Transverse colon (tissue), 4 donors: ENCODE results near the gene CREB5. TPM values are rescaled to one million over a fixed set of nuclear protein-coding genes. Genes with fewer than 3 reads are reported as not detected.
"Not testable (repeated sequence)": the region's sequence is repeated elsewhere in the genome, so short reads cannot be mapped to it uniquely, and the experiment has no call there.

Experiments
- DNase-seq: peaks from one replicate; pipeline ENCODE4 v3.0.0-alpha.2; 2019
- H3K27ac ChIP-seq, 4 donors: fragments of 200-600 bp; sonication (generic); 2 replicates each; pipeline ENCODE4 v1.5.1; 2016 to 2018; ENCODE audit warnings: inconsistent platforms in 4 of 4
- H3K27me3 ChIP-seq: fragments of 200-600 bp; sonication (generic); 2 replicates; pipeline ENCODE4 v1.5.1; 2017; ENCODE audit warnings: inconsistent platforms
- H3K36me3 ChIP-seq, 4 donors: fragments of 200-600 bp; sonication (generic); 2 replicates each; pipeline ENCODE4 v1.5.1; 2017 to 2019; ENCODE audit warnings: inconsistent platforms in 4 of 4
- H3K4me1 ChIP-seq, 4 donors: fragments of 200-600 bp; sonication (generic); 2 replicates each; pipeline ENCODE4 v1.5.1; 2017 to 2020; ENCODE audit warnings: inconsistent platforms in 4 of 4
- H3K4me3 ChIP-seq, 4 donors: fragments of 200-600 bp; sonication (generic); 1 replicate in 1 of 4; 2 replicates in 3 of 4; pipeline versions ENCODE4 v1.5.1 to v1.6.1; 2017 to 2019; ENCODE audit warnings: inconsistent platforms in 4 of 4
- H3K9me3 ChIP-seq, 2 donors: fragments of 200-600 bp; sonication (generic); 2 replicates each; pipeline ENCODE4 v1.5.1; 2017 to 2019; ENCODE audit warnings: inconsistent platforms in 2 of 2
- EP300 ChIP-seq: sonication (generic); formaldehyde crosslinking; IDR thresholded peaks from one replicate; pipeline ENCODE4 v1.6.1; 2017; ENCODE audit warnings: antibody characterized with exemption, low read depth
- POLR2A ChIP-seq: fragments of 450-650 bp; IDR thresholded peaks from one replicate; pipeline ENCODE4 v1.6.1; 2016; ENCODE audit warnings: antibody characterized with exemption, mild to moderate bottlenecking, moderate library complexity
- POLR2AphosphoS5 ChIP-seq, 3 donors: sonication (generic); formaldehyde crosslinking; IDR thresholded peaks; one replicate each; pipeline ENCODE4 v1.6.1; 2016; ENCODE audit warnings: antibody characterized with exemption in 3 of 3
- WGBS, 2 donors: methylation state at CpG; one replicate each; pipeline ENCODE4 v1.1.5; 2018; ENCODE audit warnings: low coverage in 1 of 2; 5-methylcytosine and 5-hydroxymethylcytosine counted together
- in situ Hi-C, 4 donors: fragments of 200-750 bp; cut with MboI; loops; one replicate each; pipeline versions ENCODE4 v1.15.0 to v1.15.1; 2017; ENCODE audit warnings: low sequenced_read_pairs in 3 of 4, low pct_ligation_motif_present in 1 of 4, low pct_unique_long_range_greater_than_20kb in 1 of 4
- intact Hi-C: fragments of 100-400 bp; cut with DNase I; formaldehyde crosslinking; loops from one replicate; pipeline ENCODE4 v1.15.1; 2023; ENCODE audit warnings: low total_unique reads
- total RNA-seq, 4 donors: library from RNA; depleted of rRNA; stranded (reverse); fragments of >200 nt; gene quantifications; one replicate each; pipeline ENCODE4 v1.1.0, GENCODE V29; 2016
- TF ChIP-seq, protein P1 (sequence below), 5 experiments: fragments of 200-600 bp in 3 of 5; fragments of 450-650 bp in 2 of 5; sonication (generic) in 3 of 5; IDR thresholded peaks; 1 replicate in 2 of 5; 2 replicates in 3 of 5; pipeline ENCODE4 v1.5.1; 2016 to 2017; ENCODE audit warnings: antibody characterized with exemption in 5 of 5, inconsistent platforms in 3 of 5, mild to moderate bottlenecking in 2 of 5, moderate library complexity in 1 of 5

Gene CREB5
- total RNA-seq, 4 donors from 2014 or later, result 3.0 to 12.2 (median 7.0) TPM

DNA sequence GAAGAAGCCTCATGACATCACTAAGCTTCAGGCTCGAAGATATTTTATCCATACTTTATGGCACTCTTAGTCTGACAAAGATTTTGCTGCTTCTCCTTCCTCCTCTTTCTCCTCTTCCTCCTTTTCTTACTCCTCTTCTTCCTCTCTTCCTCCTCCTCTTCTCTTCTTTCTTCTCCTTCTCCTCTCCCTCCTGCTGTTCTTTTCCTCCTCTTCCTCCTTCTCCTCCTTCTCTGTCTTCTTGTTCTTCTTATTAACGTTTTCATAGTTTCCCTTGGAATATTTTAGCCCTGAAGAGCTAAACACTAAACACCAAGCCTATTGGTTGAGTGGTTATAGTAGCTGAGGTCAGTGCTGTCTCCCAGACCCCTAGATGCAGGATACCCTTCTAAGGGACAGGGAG is 137.7 kb downstream of the CREB5 start:
- WGBS, 2 donors, result 62 to 67% methylated on average over 2 of the region's 2 CpGs
- in situ Hi-C loops, result no loop called here
- H3K4me3 ChIP-seq, result no peak overlapping the region
- TF ChIP-seq EP300 (no peak), POLR2AphosphoS5 (IDR thresholded peaks at IDR 0.05) (no peak), POLR2A (no peak)
- TF ChIP-seq, protein P1, sequence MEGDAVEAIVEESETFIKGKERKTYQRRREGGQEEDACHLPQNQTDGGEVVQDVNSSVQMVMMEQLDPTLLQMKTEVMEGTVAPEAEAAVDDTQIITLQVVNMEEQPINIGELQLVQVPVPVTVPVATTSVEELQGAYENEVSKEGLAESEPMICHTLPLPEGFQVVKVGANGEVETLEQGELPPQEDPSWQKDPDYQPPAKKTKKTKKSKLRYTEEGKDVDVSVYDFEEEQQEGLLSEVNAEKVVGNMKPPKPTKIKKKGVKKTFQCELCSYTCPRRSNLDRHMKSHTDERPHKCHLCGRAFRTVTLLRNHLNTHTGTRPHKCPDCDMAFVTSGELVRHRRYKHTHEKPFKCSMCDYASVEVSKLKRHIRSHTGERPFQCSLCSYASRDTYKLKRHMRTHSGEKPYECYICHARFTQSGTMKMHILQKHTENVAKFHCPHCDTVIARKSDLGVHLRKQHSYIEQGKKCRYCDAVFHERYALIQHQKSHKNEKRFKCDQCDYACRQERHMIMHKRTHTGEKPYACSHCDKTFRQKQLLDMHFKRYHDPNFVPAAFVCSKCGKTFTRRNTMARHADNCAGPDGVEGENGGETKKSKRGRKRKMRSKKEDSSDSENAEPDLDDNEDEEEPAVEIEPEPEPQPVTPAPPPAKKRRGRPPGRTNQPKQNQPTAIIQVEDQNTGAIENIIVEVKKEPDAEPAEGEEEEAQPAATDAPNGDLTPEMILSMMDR (IDR thresholded peaks at IDR 0.05), result no peak
- no peak overlapping the region for H3K27ac ChIP-seq
- H3K27me3 ChIP-seq, result peaks cover 21% of the 10 kb centered on the region
- H3K9me3 ChIP-seq, result no peaks in the 10 kb centered on the region
- peaks cover 0 to 5% (median 0%) of the 10 kb centered on the region in 4 donors for H3K4me1 ChIP-seq
- no peak for DNase-seq
- intact Hi-C loops, result no loop called here
- H3K36me3 ChIP-seq, result no peaks in the 10 kb centered on the region

- no peak for DNase-seq
- intact Hi-C loops, result no loop called here
- no peak overlapping the region for H3K4me3 ChIP-seq
- H3K9me3 ChIP-seq, result no peaks in the 10 kb centered on the region
- H3K4me1 ChIP-seq, result peaks cover 0 to 5% (median 0%) of the 10 kb centered on the region in 4 donors
- H3K27me3 ChIP-seq, result peaks cover 26% of the 10 kb centered on the region
- in situ Hi-C loops, result no loop called here
- H3K27ac ChIP-seq, result no peak overlapping the region
- no peaks in the 10 kb centered on the region for H3K36me3 ChIP-seq
- 19 to 51% methylated on average over 1 to 7 of the region's 7 CpGs for WGBS, 2 donors
- no peak for TF ChIP-seq POLR2A
- TF ChIP-seq EP300, result no peak
- TF ChIP-seq POLR2AphosphoS5 (IDR thresholded peaks at IDR 0.05), result no peak
- TF ChIP-seq, protein P1 (IDR thresholded peaks at IDR 0.05), result no peak
These were observed 138.4 kb downstream of the CREB5 start for GRCh38 chr7:28550580-28551186.

DNA sequence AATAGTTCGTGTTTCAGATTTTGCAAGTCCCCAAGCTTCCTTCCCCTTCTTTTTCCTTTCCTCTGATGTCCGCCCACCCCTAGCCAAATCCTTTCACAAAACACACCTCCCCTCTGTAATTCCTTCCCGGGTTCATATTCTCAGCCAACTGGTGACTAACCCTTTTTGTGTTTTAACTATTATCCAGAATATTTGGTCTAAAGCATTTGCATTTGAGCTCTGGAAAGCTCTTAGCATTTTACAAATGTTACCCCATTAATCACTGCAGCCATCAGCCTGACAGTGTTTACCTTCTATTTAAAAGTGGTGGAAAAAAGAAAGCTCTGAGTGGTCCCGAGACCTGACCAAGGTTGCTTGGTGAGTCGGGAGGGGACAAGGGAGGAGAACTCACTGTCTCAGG is 139.0 kb downstream of the CREB5 start:
- in situ Hi-C loops (no loop called here), intact Hi-C loops (no loop called here)
- 20 to 36% methylated on average over 4 to 5 of the region's 5 CpGs for WGBS, 2 donors
- Histone ChIP-seq H3K9me3 (no peaks in the 10 kb centered on the region), H3K36me3 (no peaks in the 10 kb centered on the region), H3K4me3 (no peak overlapping the region), H3K27me3 (peaks cover 31% of the 10 kb centered on the region), H3K4me1 (peaks cover 0 to 5% (median 0%) of the 10 kb centered on the region in 4 donors), H3K27ac (no peak overlapping the region)
- no peak for TF ChIP-seq POLR2A
- TF ChIP-seq EP300, result no peak
- TF ChIP-seq, protein P1 (IDR thresholded peaks at IDR 0.05), result no peak
- TF ChIP-seq POLR2AphosphoS5 (IDR thresholded peaks at IDR 0.05), result no peak
- DNase-seq, result no peak

- intact Hi-C loops, H3K9me3 ChIP-seq, H3K27ac ChIP-seq, H3K36me3 ChIP-seq, H3K4me3 ChIP-seq, DNase-seq, in situ Hi-C loops, H3K4me1 ChIP-seq: not testable (repeated sequence)
- WGBS, 2 donors, result 82% methylated on average over 1 of the region's 1 CpG; no CpG with 5 or more reads in 1 of the 2 donors
- H3K27me3 ChIP-seq, result peaks cover 35% of the 10 kb centered on the region
These were observed 139.4 kb downstream of the CREB5 start for GRCh38 chr7:28551766-28552165.
